ENCODE results near the gene ZNF276.

ZNF276 gene

GRCh38 chr16:89785523-89786155 is 64.3 kb downstream of the ZNF276 start:
- DNase-seq: peak; percentile 71

DNA sequence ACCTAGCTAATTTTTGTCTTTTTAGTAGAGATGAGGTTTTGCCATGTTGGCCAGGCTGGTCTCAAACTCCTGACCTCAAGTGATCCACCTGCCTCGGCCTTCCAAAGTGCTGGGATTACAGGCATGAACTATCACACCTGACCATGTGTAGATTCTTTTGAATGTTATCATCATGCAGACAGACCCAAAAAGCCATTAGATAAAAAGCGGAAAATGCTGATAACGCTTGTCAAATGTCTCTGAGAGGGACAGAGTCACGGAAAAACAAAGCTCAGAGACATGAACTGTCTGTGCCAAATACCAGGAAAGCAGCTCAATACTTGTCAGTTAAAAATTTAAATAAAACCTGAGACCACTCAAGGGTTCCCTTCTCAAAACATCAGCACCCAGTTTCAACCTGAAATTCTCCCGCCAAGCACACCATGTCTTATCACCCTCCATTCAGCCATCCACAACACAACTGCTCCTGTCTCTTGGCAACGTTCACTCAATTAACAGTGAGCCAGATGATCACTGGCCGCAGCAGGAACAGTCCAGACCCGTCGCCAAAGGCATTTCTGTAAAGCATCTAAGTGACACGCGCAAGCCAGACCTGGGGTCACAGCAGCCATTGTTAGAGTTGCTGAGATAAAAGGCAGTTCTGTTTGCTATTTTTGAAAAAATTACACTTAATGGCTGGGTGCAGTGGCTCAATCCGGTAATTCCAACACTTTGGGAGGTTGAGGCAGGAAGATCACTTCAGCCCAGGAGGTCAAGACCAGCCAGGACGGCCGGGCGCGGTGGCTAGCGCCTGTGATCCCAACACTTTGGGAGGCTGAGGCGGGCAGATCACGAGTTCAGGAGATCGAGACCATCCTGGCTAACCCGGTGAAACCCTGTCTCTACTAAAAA is 65.4 kb downstream of the ZNF276 start:
- no peak for DNase-seq

- no peak for DNase-seq
Observed at GRCh38 chr16:89787365-89787805, 66.0 kb downstream of the ZNF276 start.
